ENCODE results near the gene UGT2B7. TPM values are rescaled to one million over a fixed set of nuclear protein-coding genes. Genes with fewer than 3 reads are reported as not detected.
A peak's percentile ranks its signal among the peaks of the same experiment; 100 is the strongest.

Gene UGT2B7
- total and polyA plus RNA-seq, 10 of the 15 experiments (the other 5 are each of a cell fraction or from before 2014, with no cell fraction given): 0.73 to 2.9 (median 1.2) TPM

DNA sequence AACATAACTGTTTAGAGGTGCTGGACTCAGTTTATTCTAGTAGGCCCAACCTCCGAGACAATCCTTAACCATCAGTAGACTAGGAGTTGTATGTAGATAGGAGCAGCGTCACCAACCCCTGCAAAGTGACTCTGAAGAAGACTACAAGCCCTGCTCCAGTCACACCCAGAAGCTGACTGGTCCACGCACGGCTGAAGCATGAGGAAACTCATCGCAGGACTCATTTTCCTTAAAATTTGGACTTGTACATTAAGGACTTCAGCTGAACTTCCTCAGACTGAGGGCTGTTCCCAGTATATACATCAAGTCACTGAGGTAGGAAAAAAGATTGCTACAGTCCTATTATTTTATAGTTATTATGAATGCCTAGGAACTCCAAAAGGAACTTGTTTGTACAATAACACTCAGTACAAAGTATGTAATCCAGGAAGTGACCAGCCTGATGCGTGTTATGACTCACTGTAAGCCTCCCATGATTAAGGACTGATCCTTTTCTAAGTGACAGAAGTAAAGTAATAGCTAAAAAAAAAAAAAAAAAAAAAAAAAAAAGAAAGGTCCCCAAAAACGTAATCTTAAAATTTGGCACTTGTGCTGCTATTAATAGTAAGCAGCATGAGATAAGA lies 41.6 kb upstream of the UGT2B7 start:
- DNase-seq (ENCODE audit: low read depth, low spot score) (no peak), FAIRE-seq (no peak), ATAC-seq (peak; percentile 64)
- BruUV-seq (replicated peaks): TSS peak; percentile 61
- Histone ChIP-seq H3K27me3 (replicated peaks in 1 of 2; ENCODE audit: control insufficient read depth in 2 of 2, insufficient read depth in 2 of 2, low read length in 1 of 2) (no peaks in the 10 kb centered on the region), H3K79me2 (ENCODE audit: control insufficient read depth, insufficient read depth, low read length) (no peaks in the 10 kb centered on the region), H3K4me1 (ENCODE audit: control insufficient read depth, insufficient read depth, low read length) (peaks cover 4% of the 10 kb centered on the region; the same call in 1 of the 2 replicates), H2AFZ (ENCODE audit: control insufficient read depth, low read depth, low read length) (peak overlapping the region; percentile 1), H3K4me2 (ENCODE audit: control insufficient read depth, insufficient read depth) (no peak overlapping the region), H3K4me3 (no peak overlapping the region), H3K9me3 (replicated peaks; ENCODE audit: control insufficient read depth, insufficient read depth, low read length) (no peaks in the 10 kb centered on the region; the same call in 2 of the 3 replicates), H3K9ac (ENCODE audit: control insufficient read depth, insufficient read depth, low read length) (no peak overlapping the region), H3K27ac (ENCODE audit: control insufficient read depth, insufficient read depth) (no peak overlapping the region), H3K36me3 (ENCODE audit: control insufficient read depth in 2 of 2, insufficient read depth in 2 of 2, low read length in 1 of 2) (no peaks in the 10 kb centered on the region), H4K20me1 (ENCODE audit: control insufficient read depth, insufficient read depth) (no peaks in the 10 kb centered on the region)
- in situ Hi-C loops (cut with MboI) (loop anchor here (25.0 kb wide), 1 partner anchor 1633 kb away; the partner anchor contains the start of gene UTP3), intact Hi-C loops (cut with micrococcal nuclease; ENCODE audit: unreplicated experiment) (loop anchor here (5.0 to 10.0 kb wide), 4 partner anchors 68 to 707 kb away; no protein-coding TSS in a partner anchor)
- WGBS (ENCODE audit: insufficient coverage, insufficient replicate concordance, low lambda C conversion rate, missing lambda C conversion rate): 37% methylated on average over 7 of the region's 7 CpGs
- ChIA-PET CTCF (interaction anchor here (1.2 to 1.5 kb wide), 3 partner anchors 8 to 150 kb away, joined by 3 to 6 read pairs (median 4); no protein-coding TSS in a partner anchor), RAD21 (ENCODE audit: unreplicated experiment) (interaction anchor here (0.6 to 4.8 kb wide), 13 partner anchors 8 to 149 kb away, joined by 3 to 29 read pairs (median 4); no protein-coding TSS in a partner anchor), SMC1A (ENCODE audit: uncharacterized antibody, unreplicated experiment) (interaction anchor here (0.8 to 5.8 kb wide), 8 partner anchors 10 to 149 kb away, joined by 3 to 40 read pairs (median 6); no protein-coding TSS in a partner anchor), POLR2A (interaction anchor here (0.6 kb wide), 5 partner anchors 72 to 486 kb away, joined by 3 to 8 read pairs (median 6); no protein-coding TSS in a partner anchor)
- TF ChIP-seq GATAD2B (conservative IDR thresholded peaks at IDR 0.05; ENCODE audit: low read depth): no peak
- TF ChIP-seq RUNX3 (IDR thresholded peaks at IDR 0.05; ENCODE audit: low read length): peak; percentile 41; the same call in 1 of the 2 replicates
- peak; percentile 26; the same call in 1 of the 2 replicates for TF ChIP-seq MXI1 (IDR thresholded peaks at IDR 0.05; ENCODE audit: low read depth, low read length)
- TF ChIP-seq CREB1 (IDR thresholded peaks at IDR 0.05; ENCODE audit: low read depth): peak; percentile 26; the same call in 1 of the 2 replicates
- TF ChIP-seq SMARCA5 (IDR thresholded peaks at IDR 0.05): peak; percentile 30; the same call in 1 of the 2 replicates
- 0 out of 2 replicates have a peak, but pooled peaks have one; percentile 12 for TF ChIP-seq GABPA (IDR thresholded peaks at IDR 0.05; ENCODE audit: low read depth)
- peak; percentile 82 for TF ChIP-seq JUND (IDR thresholded peaks at IDR 0.05; ENCODE audit: low read depth, low read length)
- no peak for TF ChIP-seq RAD51 (IDR thresholded peaks at IDR 0.05)
- 0 out of 2 replicates have a peak, but pooled peaks have one; percentile 16 for TF ChIP-seq CREM (IDR thresholded peaks at IDR 0.05; ENCODE audit: low read depth)
- no peak for TF ChIP-seq PML (IDR thresholded peaks at IDR 0.05; ENCODE audit: low read length)
- TF ChIP-seq, protein P1, sequence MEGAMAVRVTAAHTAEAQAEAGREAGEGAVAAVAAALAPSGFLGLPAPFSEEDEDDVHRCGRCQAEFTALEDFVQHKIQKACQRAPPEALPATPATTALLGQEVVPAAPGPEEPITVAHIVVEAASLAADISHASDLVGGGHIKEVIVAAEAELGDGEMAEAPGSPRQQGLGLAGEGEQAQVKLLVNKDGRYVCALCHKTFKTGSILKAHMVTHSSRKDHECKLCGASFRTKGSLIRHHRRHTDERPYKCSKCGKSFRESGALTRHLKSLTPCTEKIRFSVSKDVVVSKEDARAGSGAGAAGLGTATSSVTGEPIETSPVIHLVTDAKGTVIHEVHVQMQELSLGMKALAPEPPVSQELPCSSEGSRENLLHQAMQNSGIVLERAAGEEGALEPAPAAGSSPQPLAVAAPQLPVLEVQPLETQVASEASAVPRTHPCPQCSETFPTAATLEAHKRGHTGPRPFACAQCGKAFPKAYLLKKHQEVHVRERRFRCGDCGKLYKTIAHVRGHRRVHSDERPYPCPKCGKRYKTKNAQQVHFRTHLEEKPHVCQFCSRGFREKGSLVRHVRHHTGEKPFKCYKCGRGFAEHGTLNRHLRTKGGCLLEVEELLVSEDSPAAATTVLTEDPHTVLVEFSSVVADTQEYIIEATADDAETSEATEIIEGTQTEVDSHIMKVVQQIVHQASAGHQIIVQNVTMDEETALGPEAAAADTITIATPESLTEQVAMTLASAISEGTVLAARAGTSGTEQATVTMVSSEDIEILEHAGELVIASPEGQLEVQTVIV (IDR thresholded peaks at IDR 0.05; ENCODE audit: borderline replicate concordance, partially characterized antibody): peak; percentile 26
- 0 out of 2 replicates have a peak, but pooled peaks have one; percentile 60 for TF ChIP-seq PAX8 (IDR thresholded peaks at IDR 0.05)
- TF ChIP-seq RAD21 (IDR thresholded peaks at IDR 0.05; ENCODE audit: insufficient read depth, low read depth, low read length): no peak
- no peak for TF ChIP-seq SP1 (IDR thresholded peaks at IDR 0.05; ENCODE audit: low read depth, low read length)
- TF ChIP-seq, protein P2, sequence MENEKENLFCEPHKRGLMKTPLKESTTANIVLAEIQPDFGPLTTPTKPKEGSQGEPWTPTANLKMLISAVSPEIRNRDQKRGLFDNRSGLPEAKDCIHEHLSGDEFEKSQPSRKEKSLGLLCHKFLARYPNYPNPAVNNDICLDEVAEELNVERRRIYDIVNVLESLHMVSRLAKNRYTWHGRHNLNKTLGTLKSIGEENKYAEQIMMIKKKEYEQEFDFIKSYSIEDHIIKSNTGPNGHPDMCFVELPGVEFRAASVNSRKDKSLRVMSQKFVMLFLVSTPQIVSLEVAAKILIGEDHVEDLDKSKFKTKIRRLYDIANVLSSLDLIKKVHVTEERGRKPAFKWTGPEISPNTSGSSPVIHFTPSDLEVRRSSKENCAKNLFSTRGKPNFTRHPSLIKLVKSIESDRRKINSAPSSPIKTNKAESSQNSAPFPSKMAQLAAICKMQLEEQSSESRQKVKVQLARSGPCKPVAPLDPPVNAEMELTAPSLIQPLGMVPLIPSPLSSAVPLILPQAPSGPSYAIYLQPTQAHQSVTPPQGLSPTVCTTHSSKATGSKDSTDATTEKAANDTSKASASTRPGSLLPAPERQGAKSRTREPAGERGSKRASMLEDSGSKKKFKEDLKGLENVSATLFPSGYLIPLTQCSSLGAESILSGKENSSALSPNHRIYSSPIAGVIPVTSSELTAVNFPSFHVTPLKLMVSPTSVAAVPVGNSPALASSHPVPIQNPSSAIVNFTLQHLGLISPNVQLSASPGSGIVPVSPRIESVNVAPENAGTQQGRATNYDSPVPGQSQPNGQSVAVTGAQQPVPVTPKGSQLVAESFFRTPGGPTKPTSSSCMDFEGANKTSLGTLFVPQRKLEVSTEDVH (IDR thresholded peaks at IDR 0.05; ENCODE audit: low read depth, partially characterized antibody): peak; percentile 52
- TF ChIP-seq SRF (IDR thresholded peaks at IDR 0.05; ENCODE audit: low read depth in 2 of 2, low read length in 2 of 2): no peak
